Measurements from ENCODE around the gene NOL8. TPM values are rescaled to one million over a fixed set of nuclear protein-coding genes. Genes with fewer than 3 reads are reported as not detected.

NOL8 gene
- total and polyA plus RNA-seq, 2 experiments from 2014 or later: 26.0 to 42.7 TPM

- TF ChIP-seq ZNF462 (CRISPR knock-in tag; IDR thresholded peaks at IDR 0.05): no peak
- TF ChIP-seq CREB1 (CRISPR knock-in tag; IDR thresholded peaks at IDR 0.05; ENCODE audit: low read depth): no peak
- TF ChIP-seq EZH2phosphoT487 (IDR thresholded peaks at IDR 0.05; ENCODE audit: unreplicated experiment): no peak
- no peak for TF ChIP-seq ZNF114 (CRISPR knock-in tag; IDR thresholded peaks at IDR 0.05)
- TF ChIP-seq REST (IDR thresholded peaks at IDR 0.05; ENCODE audit: unreplicated experiment): no peak
- no peak for TF ChIP-seq POLR2AphosphoS5 (IDR thresholded peaks at IDR 0.05; ENCODE audit: low read depth)
Observed at GRCh38 chr9:92263131-92263530, 62.0 kb downstream of the NOL8 start (continued).

- Mint-ChIP-seq H3K4me3 (no peak overlapping the region), H3K27ac (no peak overlapping the region), H3K9me3 (no peaks in the 10 kb centered on the region), H3K27me3 (ENCODE audit: insufficient read depth, low read depth, poor library complexity) (peaks cover 2% of the 10 kb centered on the region), H3K4me1 (no peaks in the 10 kb centered on the region), H3K36me3 (ENCODE audit: low read depth) (peaks cover 98% of the 10 kb centered on the region)
- no peaks in the 10 kb centered on the region for H3K9me2 ChIP-seq (ENCODE audit: insufficient read depth)
- H3F3A ChIP-seq (replicated peaks; ENCODE audit: low read depth): peaks cover 23% of the 10 kb centered on the region; the same call in 1 of the 2 replicates
- no peak overlapping the region for H3K4me3 ChIP-seq
- H3K4me2 ChIP-seq: no peak overlapping the region
- TF ChIP-seq EZH2phosphoT487 (IDR thresholded peaks at IDR 0.05; ENCODE audit: unreplicated experiment): no peak
- no peak for TF ChIP-seq REST (IDR thresholded peaks at IDR 0.05; ENCODE audit: unreplicated experiment)
- TF ChIP-seq EZH2 (IDR thresholded peaks at IDR 0.05; ENCODE audit: low read depth, unreplicated experiment): no peak
- H3K27me3 ChIP-seq (ENCODE audit: insufficient read depth): no peaks in the 10 kb centered on the region
- H2AFZ ChIP-seq: no peak overlapping the region
- peaks cover 97% of the 10 kb centered on the region for H3K36me3 ChIP-seq (ENCODE audit: insufficient read depth)
- H3K27ac ChIP-seq (ENCODE audit: low read depth): no peak overlapping the region
- H3K79me2 ChIP-seq (replicated peaks; ENCODE audit: insufficient read depth): peaks cover 8% of the 10 kb centered on the region; the same call in 1 of the 2 replicates
- ATAC-seq (no peak), DNase-seq (ENCODE audit: low spot score) (no peak)
- peaks cover 38% of the 10 kb centered on the region for H4K20me1 ChIP-seq (replicated peaks; ENCODE audit: insufficient read depth)
- H3K4me1 ChIP-seq (ENCODE audit: insufficient read depth): no peaks in the 10 kb centered on the region
Observed at GRCh38 chr9:92257327-92257726, 67.8 kb downstream of the NOL8 start.

All from GM23338 (cell line).